Caco-2 (cell line): Measurements from ENCODE around the gene TICAM1. TPM values are rescaled to one million over a fixed set of nuclear protein-coding genes. Genes with fewer than 3 reads are reported as not detected.

Source experiments
- BruUV-seq: library from RNA; stranded (reverse); fragments of 400-500 nt; replicated peaks from 2 replicates; lab custom pipeline; 2021; lab: Mats Ljungman, UMichigan
- CTCF ChIA-PET: fragments of 300-600 bp; sonication (Branson Sonifier 250); formaldehyde crosslinking; loops from one replicate; lab custom pipeline; 2022; ENCODE audit warnings: antibody characterized with exemption; lab: Charles Lee
- POLR2A ChIA-PET: fragments of 300-600 bp; sonication (Branson Sonifier 250); formaldehyde crosslinking; loops from one replicate; lab custom pipeline; 2022; ENCODE audit warnings: antibody characterized with exemption; lab: Charles Lee
- DNase-seq, 2 experiments: peaks; one replicate each; pipeline versions ENCODE4 v3.0.0 to v3.0.0-alpha.2; 2020 to 2022
- H3K27me3 ChIP-seq: replicated peaks from 2 replicates; pipeline ENCODE4 v1.6.0; 2011; ENCODE audit warnings: low read length; ENCODE audit not compliant: control insufficient read depth, insufficient read depth
- H3K36me3 ChIP-seq: 2 replicates; pipeline ENCODE4 v1.5.1; 2011; ENCODE audit warnings: low read length; ENCODE audit not compliant: control insufficient read depth, insufficient read depth
- H3K4me1 ChIP-seq: fragments of 250-450 bp; sonication (Bioruptor Pico); 2 replicates; pipeline ENCODE4 v1.5.1; 2020; ENCODE audit warnings: mild to moderate bottlenecking
- H3K4me3 ChIP-seq: 2 replicates; pipeline ENCODE4 v1.5.1; 2011; ENCODE audit warnings: low read depth, mild to moderate bottlenecking, control low read depth, low read length
- H3K9me3 ChIP-seq: fragments of 250-450 bp; sonication (Bioruptor Pico); 2 replicates; pipeline ENCODE4 v1.5.1; 2020; ENCODE audit warnings: mild to moderate bottlenecking, moderate library complexity
- H3K27ac Mint-ChIP-seq: one replicate; pipeline ENCODE4 v1.8.0; 2022; ENCODE audit warnings: mixed read lengths; ENCODE audit not compliant: unreplicated experiment
- H3K27me3 Mint-ChIP-seq: one replicate; pipeline ENCODE4 v1.8.0; 2022; ENCODE audit warnings: mixed read lengths; ENCODE audit not compliant: insufficient read depth, unreplicated experiment
- H3K36me3 Mint-ChIP-seq: one replicate; pipeline ENCODE4 v1.8.0; 2022; ENCODE audit warnings: mild to moderate bottlenecking, mixed read lengths; ENCODE audit not compliant: insufficient read depth, unreplicated experiment
- H3K4me1 Mint-ChIP-seq: one replicate; pipeline ENCODE4 v1.8.0; 2022; ENCODE audit warnings: low read depth, mixed read lengths; ENCODE audit not compliant: unreplicated experiment
- H3K4me3 Mint-ChIP-seq: one replicate; pipeline ENCODE4 v1.8.0; 2022; ENCODE audit warnings: mild to moderate bottlenecking, moderate library complexity, mixed read lengths; ENCODE audit not compliant: unreplicated experiment
- H3K9me3 Mint-ChIP-seq: one replicate; pipeline ENCODE4 v1.8.0; 2022; ENCODE audit warnings: mixed read lengths; ENCODE audit not compliant: unreplicated experiment
- intact Hi-C: fragments of 100-400 bp; cut with micrococcal nuclease; formaldehyde crosslinking; loops from one replicate; pipeline ENCODE4 v1.10.0; 2022; ENCODE audit not compliant: unreplicated experiment
- total RNA-seq: library from RNA; stranded (reverse); gene quantifications from 2 replicates; pipeline ENCODE4 v1.2.3, GENCODE V29; 2022
- TF ChIP-seq, protein P1 (sequence below), 2 experiments: fragments of 200-600 bp in 1 of 2; IDR thresholded peaks; 1 replicate in 1 of 2; 2 replicates in 1 of 2; pipeline versions ENCODE4 v1.5.1 to v1.8.0; 2011 to 2022; ENCODE audit warnings: antibody characterized with exemption in 1 of 2, control low read depth in 1 of 2, inconsistent platforms in 1 of 2, low read depth in 1 of 2, low read length in 1 of 2, mild to moderate bottlenecking in 1 of 2, moderate library complexity in 1 of 2; ENCODE audit not compliant: insufficient read depth in 1 of 2, severe bottlenecking in 1 of 2, unreplicated experiment in 1 of 2

TICAM1 gene
- total RNA-seq, 1 experiment from 2014 or later: 6.0 TPM

DNA sequence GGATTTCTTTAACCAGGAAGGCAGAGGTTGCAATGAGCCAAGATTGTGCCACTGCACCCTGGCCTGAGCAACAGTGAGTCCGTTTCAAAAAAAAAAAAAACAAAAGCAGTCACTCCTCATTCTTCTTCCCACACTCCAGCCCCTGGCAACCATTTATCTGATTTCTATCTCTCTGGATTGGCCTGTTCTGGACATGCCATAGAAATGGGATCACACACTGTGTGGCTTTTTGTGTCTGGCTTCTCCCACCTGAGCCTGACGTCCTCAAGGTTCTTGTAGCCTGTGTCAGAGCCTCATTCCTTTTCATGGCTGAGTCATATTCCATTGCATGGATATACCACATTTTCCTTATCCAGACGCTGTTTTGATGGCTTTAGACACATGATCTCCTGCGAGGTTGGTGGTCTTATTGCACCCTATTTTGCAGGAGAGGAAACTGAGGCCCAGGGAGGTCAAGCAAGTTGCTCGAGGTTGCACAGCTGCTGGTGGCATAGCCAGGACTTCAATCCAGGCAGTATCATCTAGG, 55.8 kb downstream of the TICAM1 start:
- Histone ChIP-seq H3K4me1 (no peaks in the 10 kb centered on the region), H3K9me3 (no peaks in the 10 kb centered on the region), H3K27me3 (no peaks in the 10 kb centered on the region), H3K36me3 (no peaks in the 10 kb centered on the region), H3K4me3 (no peak overlapping the region)
- H3K27me3 Mint-ChIP-seq: peaks cover 11% of the 10 kb centered on the region
- TF ChIP-seq, protein P1, sequence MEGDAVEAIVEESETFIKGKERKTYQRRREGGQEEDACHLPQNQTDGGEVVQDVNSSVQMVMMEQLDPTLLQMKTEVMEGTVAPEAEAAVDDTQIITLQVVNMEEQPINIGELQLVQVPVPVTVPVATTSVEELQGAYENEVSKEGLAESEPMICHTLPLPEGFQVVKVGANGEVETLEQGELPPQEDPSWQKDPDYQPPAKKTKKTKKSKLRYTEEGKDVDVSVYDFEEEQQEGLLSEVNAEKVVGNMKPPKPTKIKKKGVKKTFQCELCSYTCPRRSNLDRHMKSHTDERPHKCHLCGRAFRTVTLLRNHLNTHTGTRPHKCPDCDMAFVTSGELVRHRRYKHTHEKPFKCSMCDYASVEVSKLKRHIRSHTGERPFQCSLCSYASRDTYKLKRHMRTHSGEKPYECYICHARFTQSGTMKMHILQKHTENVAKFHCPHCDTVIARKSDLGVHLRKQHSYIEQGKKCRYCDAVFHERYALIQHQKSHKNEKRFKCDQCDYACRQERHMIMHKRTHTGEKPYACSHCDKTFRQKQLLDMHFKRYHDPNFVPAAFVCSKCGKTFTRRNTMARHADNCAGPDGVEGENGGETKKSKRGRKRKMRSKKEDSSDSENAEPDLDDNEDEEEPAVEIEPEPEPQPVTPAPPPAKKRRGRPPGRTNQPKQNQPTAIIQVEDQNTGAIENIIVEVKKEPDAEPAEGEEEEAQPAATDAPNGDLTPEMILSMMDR (IDR thresholded peaks at IDR 0.05; ENCODE audit: insufficient read depth in 1 of 2, low read depth in 1 of 2, low read length in 1 of 2, severe bottlenecking in 1 of 2, unreplicated experiment in 1 of 2): no peak
- intact Hi-C loops: no loop called here
- H3K9me3 Mint-ChIP-seq: no peaks in the 10 kb centered on the region
- POLR2A ChIA-PET: no interaction called here
- H3K36me3 Mint-ChIP-seq: no peaks in the 10 kb centered on the region
- BruUV-seq: no TSS peak
- CTCF ChIA-PET: no interaction called here
- DNase-seq: no peak
- no peak overlapping the region for H3K27ac Mint-ChIP-seq
- H3K4me1 Mint-ChIP-seq: no peaks in the 10 kb centered on the region
- H3K4me3 Mint-ChIP-seq: no peak overlapping the region

DNA sequence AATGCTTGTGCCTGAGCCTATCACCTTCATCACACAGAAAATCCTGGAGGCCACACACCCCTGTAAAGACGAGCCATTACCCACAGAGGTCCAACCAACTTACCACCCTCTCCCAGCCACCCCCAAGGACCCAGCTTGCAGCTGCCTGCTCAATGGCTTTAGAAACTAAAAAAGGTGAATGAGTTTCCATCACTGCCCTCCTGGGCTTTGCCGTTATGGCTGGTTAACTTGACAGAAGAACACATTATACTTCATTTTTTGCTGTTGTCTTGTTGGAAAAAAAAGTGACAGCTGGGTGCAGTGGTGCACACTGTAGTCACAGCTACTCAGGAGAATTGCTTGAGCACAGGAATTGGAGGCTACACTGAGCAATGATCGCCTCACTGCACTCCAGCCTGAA, 57.4 kb downstream of the TICAM1 start:
- no peaks in the 10 kb centered on the region for H3K36me3 ChIP-seq
- Mint-ChIP-seq H3K27me3 (peaks cover 11% of the 10 kb centered on the region), H3K4me1 (no peaks in the 10 kb centered on the region), H3K9me3 (no peaks in the 10 kb centered on the region), H3K36me3 (peaks cover 4% of the 10 kb centered on the region), H3K27ac (no peak overlapping the region), H3K4me3 (no peak overlapping the region)
- DNase-seq: no peak
- H3K4me1 ChIP-seq: no peaks in the 10 kb centered on the region
- no peak overlapping the region for H3K4me3 ChIP-seq
- TF ChIP-seq, protein P1 (IDR thresholded peaks at IDR 0.05; ENCODE audit: insufficient read depth in 1 of 2, low read depth in 1 of 2, low read length in 1 of 2, severe bottlenecking in 1 of 2, unreplicated experiment in 1 of 2): no peak
- H3K9me3 ChIP-seq: no peaks in the 10 kb centered on the region
- BruUV-seq: no TSS peak
- intact Hi-C loops: no loop called here
- CTCF ChIA-PET: no interaction called here
- H3K27me3 ChIP-seq: no peaks in the 10 kb centered on the region
- POLR2A ChIA-PET: no interaction called here

DNA sequence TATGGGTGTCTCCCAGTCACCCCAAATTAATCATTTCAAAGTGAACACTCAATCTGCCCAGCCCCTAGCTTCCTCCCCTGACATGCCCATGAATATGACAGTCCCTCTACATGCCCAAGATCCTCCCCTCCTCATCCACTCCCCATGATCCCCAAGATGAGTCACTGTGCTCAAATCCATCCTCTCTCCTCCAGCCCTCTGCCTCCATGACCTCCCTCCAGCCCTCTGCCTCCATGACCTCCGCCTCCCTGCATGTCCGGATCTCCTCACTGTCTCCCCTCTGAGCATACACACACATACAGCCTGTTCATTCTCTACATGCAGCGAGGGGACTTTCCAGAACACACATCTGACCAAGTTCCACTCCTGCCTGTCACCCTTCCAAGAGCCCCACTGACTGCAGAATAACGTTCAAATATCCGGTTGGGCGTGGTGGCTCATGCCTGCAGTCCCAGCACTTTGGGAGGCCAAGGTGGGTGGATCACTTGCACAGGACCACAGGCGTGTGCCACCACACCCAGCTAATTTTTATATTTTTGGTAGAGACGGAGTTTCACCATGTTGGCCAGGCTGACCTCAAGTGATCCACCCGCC, 58.4 kb downstream of the TICAM1 start:
- no peaks in the 10 kb centered on the region for H3K27me3 ChIP-seq
- POLR2A ChIA-PET: no interaction called here

More for the DNA sequence above, 58.4 kb downstream of the TICAM1 start:
- no TSS peak for BruUV-seq
- H3K36me3 Mint-ChIP-seq: peaks cover 6% of the 10 kb centered on the region
- H3K4me3 Mint-ChIP-seq: no peak overlapping the region
- H3K4me1 Mint-ChIP-seq: no peaks in the 10 kb centered on the region
- H3K27me3 Mint-ChIP-seq: peaks cover 8% of the 10 kb centered on the region
- no peak for DNase-seq
- CTCF ChIA-PET: no interaction called here
- no peak overlapping the region for H3K27ac Mint-ChIP-seq
- H3K9me3 Mint-ChIP-seq: no peaks in the 10 kb centered on the region
- Histone ChIP-seq H3K36me3 (no peaks in the 10 kb centered on the region), H3K4me3 (no peak overlapping the region), H3K9me3 (no peaks in the 10 kb centered on the region), H3K4me1 (no peaks in the 10 kb centered on the region)
- intact Hi-C loops: no loop called here
- TF ChIP-seq, protein P1 (IDR thresholded peaks at IDR 0.05; ENCODE audit: insufficient read depth in 1 of 2, low read depth in 1 of 2, low read length in 1 of 2, severe bottlenecking in 1 of 2, unreplicated experiment in 1 of 2): no peak
